Muscle layer of colon (tissue), 2 donors: ENCODE measurements around the gene APBA2.
"Not testable (repeated sequence)": the region's sequence is repeated elsewhere in the genome, so short reads cannot be mapped to it uniquely, and the experiment has no call there.

Experiments used
- H3K27ac ChIP-seq: one replicate; pipeline ENCODE4 v1.7.0; 2013; ENCODE audit warnings: low read depth, mild to moderate bottlenecking, low read length, moderate library complexity
- H3K27me3 ChIP-seq, 2 donors: one replicate each; pipeline ENCODE4 v1.7.0; 2013; ENCODE audit warnings: low read length in 2 of 2, mild to moderate bottlenecking in 2 of 2; ENCODE audit not compliant: insufficient read depth in 2 of 2, control insufficient read depth in 1 of 2
- H3K36me3 ChIP-seq: one replicate; pipeline ENCODE4 v1.7.0; 2013; ENCODE audit warnings: mild to moderate bottlenecking, low read length; ENCODE audit not compliant: insufficient read depth
- H3K4me1 ChIP-seq: one replicate; pipeline ENCODE4 v1.7.0; 2013; ENCODE audit warnings: mild to moderate bottlenecking, low read length; ENCODE audit not compliant: insufficient read depth
- H3K4me3 ChIP-seq, 2 donors: one replicate each; pipeline ENCODE4 v1.7.0; 2013; ENCODE audit warnings: low read length in 2 of 2, low read depth in 1 of 2, mild to moderate bottlenecking in 1 of 2, moderate library complexity in 1 of 2
- H3K9ac ChIP-seq: one replicate; pipeline ENCODE4 v1.7.0; 2013; ENCODE audit warnings: low read length
- H3K9me3 ChIP-seq: one replicate; pipeline ENCODE4 v1.7.0; 2013; ENCODE audit warnings: mild to moderate bottlenecking, low read length
- donor health status: abdominal sarcoma.
- donor health status: Adenocarcinoma of cecum.

Gene APBA2

GRCh38 chr15:29037997-29038705 lies 152.4 kb downstream of the APBA2 start:
- no peaks in the 10 kb centered on the region for H3K27me3 ChIP-seq
- H3K9me3 ChIP-seq = no peaks in the 10 kb centered on the region
- no peaks in the 10 kb centered on the region for H3K4me1 ChIP-seq
- no peak overlapping the region for H3K27ac ChIP-seq
- H3K36me3 ChIP-seq = no peaks in the 10 kb centered on the region
- no peak overlapping the region for H3K4me3 ChIP-seq
- H3K9ac ChIP-seq = no peak overlapping the region

GRCh38 chr15:29039466-29040369 lies 153.9 kb downstream of the APBA2 start:
- no peaks in the 10 kb centered on the region for H3K9me3 ChIP-seq
- no peak overlapping the region for H3K9ac ChIP-seq
- no peaks in the 10 kb centered on the region for H3K4me1 ChIP-seq
- no peak overlapping the region for H3K27ac ChIP-seq
- H3K4me3 ChIP-seq = no peak overlapping the region
- H3K27me3 ChIP-seq = no peaks in the 10 kb centered on the region
- no peaks in the 10 kb centered on the region for H3K36me3 ChIP-seq

GRCh38 chr15:29040370-29040751 lies 154.6 kb downstream of the APBA2 start:
- Histone ChIP-seq H3K9me3 (no peaks in the 10 kb centered on the region), H3K4me3 (no peak overlapping the region), H3K9ac (no peak overlapping the region), H3K27ac (no peak overlapping the region), H3K4me1 (no peaks in the 10 kb centered on the region), H3K36me3 (no peaks in the 10 kb centered on the region), H3K27me3 (no peaks in the 10 kb centered on the region)

GRCh38 chr15:29043736-29044502 lies 158.1 kb downstream of the APBA2 start:
- Histone ChIP-seq H3K27me3 (no peaks in the 10 kb centered on the region), H3K4me3 (no peak overlapping the region)

GRCh38 chr15:29044503-29044901 lies 158.7 kb downstream of the APBA2 start:
- H3K27me3 ChIP-seq = no peaks in the 10 kb centered on the region
- no peak overlapping the region for H3K27ac ChIP-seq
- H3K9ac ChIP-seq = no peak overlapping the region
- no peak overlapping the region for H3K4me3 ChIP-seq
- H3K4me1 ChIP-seq = no peaks in the 10 kb centered on the region
- no peaks in the 10 kb centered on the region for H3K36me3 ChIP-seq
- no peaks in the 10 kb centered on the region for H3K9me3 ChIP-seq

More at GRCh38 chr15:29043736-29044502, 158.1 kb downstream of the APBA2 start:
- Histone ChIP-seq H3K36me3 (no peaks in the 10 kb centered on the region), H3K27ac (no peak overlapping the region), H3K9me3 (no peaks in the 10 kb centered on the region), H3K4me1 (no peaks in the 10 kb centered on the region), H3K9ac (no peak overlapping the region)

- not testable (repeated sequence) for H3K9ac ChIP-seq, H3K4me3 ChIP-seq, H3K36me3 ChIP-seq, H3K27ac ChIP-seq, H3K27me3 ChIP-seq, H3K9me3 ChIP-seq, H3K4me1 ChIP-seq
These were observed 159.4 kb downstream of the APBA2 start for GRCh38 chr15:29045161-29045560.

GRCh38 chr15:29045717-29046116 lies 159.9 kb downstream of the APBA2 start:
- no peaks in the 10 kb centered on the region for H3K27me3 ChIP-seq
- H3K9me3 ChIP-seq = no peaks in the 10 kb centered on the region
- no peaks in the 10 kb centered on the region for H3K4me1 ChIP-seq
- no peaks in the 10 kb centered on the region for H3K36me3 ChIP-seq
- no peak overlapping the region for H3K27ac ChIP-seq
- no peak overlapping the region for H3K9ac ChIP-seq
- no peak overlapping the region for H3K4me3 ChIP-seq

- H3K27me3 ChIP-seq = no peaks in the 10 kb centered on the region
- H3K4me3 ChIP-seq = no peak overlapping the region
- no peak overlapping the region for H3K27ac ChIP-seq
- no peaks in the 10 kb centered on the region for H3K36me3 ChIP-seq
- no peaks in the 10 kb centered on the region for H3K9me3 ChIP-seq
- H3K9ac ChIP-seq = no peak overlapping the region
- no peaks in the 10 kb centered on the region for H3K4me1 ChIP-seq
These were observed 160.6 kb downstream of the APBA2 start for GRCh38 chr15:29046281-29046810.

- H3K27me3 ChIP-seq = no peaks in the 10 kb centered on the region
- no peaks in the 10 kb centered on the region for H3K9me3 ChIP-seq
- no peak overlapping the region for H3K4me3 ChIP-seq
- no peak overlapping the region for H3K9ac ChIP-seq
- no peaks in the 10 kb centered on the region for H3K4me1 ChIP-seq
- H3K27ac ChIP-seq = no peak overlapping the region
- H3K36me3 ChIP-seq = no peaks in the 10 kb centered on the region
These were observed 161.2 kb downstream of the APBA2 start for GRCh38 chr15:29046977-29047376.

- H3K9me3 ChIP-seq = no peaks in the 10 kb centered on the region
- H3K27ac ChIP-seq = no peak overlapping the region
- H3K9ac ChIP-seq = no peak overlapping the region
- H3K36me3 ChIP-seq = no peaks in the 10 kb centered on the region
- H3K4me3 ChIP-seq = no peak overlapping the region
- no peaks in the 10 kb centered on the region for H3K4me1 ChIP-seq
- no peaks in the 10 kb centered on the region for H3K27me3 ChIP-seq
These were observed 162.2 kb downstream of the APBA2 start for GRCh38 chr15:29048011-29048410.

GRCh38 chr15:29050870-29051269 lies 165.1 kb downstream of the APBA2 start:
- H3K27ac ChIP-seq = no peak overlapping the region

More at GRCh38 chr15:29050870-29051269, 165.1 kb downstream of the APBA2 start:
- H3K4me3 ChIP-seq = no peak overlapping the region
- no peaks in the 10 kb centered on the region for H3K4me1 ChIP-seq
- H3K9me3 ChIP-seq = no peaks in the 10 kb centered on the region
- H3K27me3 ChIP-seq = no peaks in the 10 kb centered on the region
- H3K9ac ChIP-seq = no peak overlapping the region
- no peaks in the 10 kb centered on the region for H3K36me3 ChIP-seq
